BE2C (cell line): ENCODE results near the gene CPPED1.

Experiments used
- DNase-seq: peaks from one replicate; pipeline ENCODE4 v3.0.0-alpha.2; 2020
- H3K27me3 ChIP-seq: fragments of 250-450 bp; sonication (Bioruptor Pico); 2 replicates; pipeline ENCODE4 v1.5.1; 2020; ENCODE audit warnings: mild to moderate bottlenecking
- H3K36me3 ChIP-seq: fragments of 250-450 bp; sonication (Bioruptor Pico); 2 replicates; pipeline ENCODE4 v1.5.1; 2020; ENCODE audit warnings: mild to moderate bottlenecking
- H3K4me1 ChIP-seq: fragments of 250-450 bp; sonication (Bioruptor Pico); 2 replicates; pipeline ENCODE4 v1.5.1; 2020
- H3K4me3 ChIP-seq: 2 replicates; pipeline ENCODE4 v1.5.1; 2011; ENCODE audit warnings: low read depth, low read length
- H3K9me3 ChIP-seq: fragments of 250-450 bp; sonication (Bioruptor Pico); 2 replicates; pipeline ENCODE4 v1.5.1; 2020
- TF ChIP-seq, protein P1 (sequence below): IDR thresholded peaks from 2 replicates; pipeline ENCODE4 v1.5.1; 2012; ENCODE audit warnings: mild to moderate bottlenecking, low read depth, low read length

Gene CPPED1

DNA sequence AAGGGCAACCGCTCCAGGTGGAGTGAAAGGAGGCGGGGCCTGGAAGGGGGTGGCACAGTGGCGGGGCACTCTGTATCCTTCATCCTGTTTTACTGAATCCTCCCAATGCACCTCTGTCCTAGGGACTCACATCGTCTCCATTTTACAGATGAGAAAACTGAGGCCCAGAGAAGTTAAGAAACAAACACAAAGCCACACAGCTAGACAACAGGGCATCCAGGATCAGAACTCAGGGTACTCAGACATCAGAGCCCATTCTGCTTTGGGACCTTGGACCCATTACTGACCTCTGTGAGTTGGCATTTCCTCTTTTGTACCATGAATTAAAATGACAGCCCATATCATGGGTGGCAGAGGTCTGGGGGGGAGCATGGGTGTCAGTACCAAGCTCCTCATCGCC is 129.2 kb downstream of the CPPED1 start:
- Histone ChIP-seq H3K4me3 (no peak overlapping the region), H3K9me3 (no peaks in the 10 kb centered on the region), H3K27me3 (no peaks in the 10 kb centered on the region), H3K4me1 (no peaks in the 10 kb centered on the region), H3K36me3 (no peaks in the 10 kb centered on the region)
- TF ChIP-seq, protein P1, sequence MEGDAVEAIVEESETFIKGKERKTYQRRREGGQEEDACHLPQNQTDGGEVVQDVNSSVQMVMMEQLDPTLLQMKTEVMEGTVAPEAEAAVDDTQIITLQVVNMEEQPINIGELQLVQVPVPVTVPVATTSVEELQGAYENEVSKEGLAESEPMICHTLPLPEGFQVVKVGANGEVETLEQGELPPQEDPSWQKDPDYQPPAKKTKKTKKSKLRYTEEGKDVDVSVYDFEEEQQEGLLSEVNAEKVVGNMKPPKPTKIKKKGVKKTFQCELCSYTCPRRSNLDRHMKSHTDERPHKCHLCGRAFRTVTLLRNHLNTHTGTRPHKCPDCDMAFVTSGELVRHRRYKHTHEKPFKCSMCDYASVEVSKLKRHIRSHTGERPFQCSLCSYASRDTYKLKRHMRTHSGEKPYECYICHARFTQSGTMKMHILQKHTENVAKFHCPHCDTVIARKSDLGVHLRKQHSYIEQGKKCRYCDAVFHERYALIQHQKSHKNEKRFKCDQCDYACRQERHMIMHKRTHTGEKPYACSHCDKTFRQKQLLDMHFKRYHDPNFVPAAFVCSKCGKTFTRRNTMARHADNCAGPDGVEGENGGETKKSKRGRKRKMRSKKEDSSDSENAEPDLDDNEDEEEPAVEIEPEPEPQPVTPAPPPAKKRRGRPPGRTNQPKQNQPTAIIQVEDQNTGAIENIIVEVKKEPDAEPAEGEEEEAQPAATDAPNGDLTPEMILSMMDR = no peak
- DNase-seq = no peak

DNA sequence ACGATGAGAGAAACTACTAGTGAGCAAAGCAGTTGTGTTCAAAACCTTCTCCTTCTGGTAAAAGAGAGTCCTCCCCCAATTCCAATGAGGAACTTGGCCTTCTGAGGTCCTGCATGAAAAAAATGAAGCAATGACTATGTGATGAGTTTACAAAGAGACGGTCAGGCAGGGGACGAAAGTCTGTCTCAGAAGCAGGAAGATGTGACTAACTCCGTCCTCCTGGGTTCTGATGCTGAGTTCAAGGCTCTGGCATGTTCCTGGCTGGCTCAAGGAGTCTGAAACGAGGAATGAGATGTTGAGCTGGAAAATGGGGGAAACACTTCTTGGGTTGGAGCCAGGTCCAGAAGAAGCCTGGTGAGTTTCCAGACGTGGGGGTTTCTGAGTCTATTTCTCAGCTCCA is 129.6 kb downstream of the CPPED1 start:
- Histone ChIP-seq H3K4me1 (no peaks in the 10 kb centered on the region), H3K36me3 (no peaks in the 10 kb centered on the region), H3K9me3 (no peaks in the 10 kb centered on the region), H3K27me3 (no peaks in the 10 kb centered on the region), H3K4me3 (no peak overlapping the region)
- TF ChIP-seq, protein P1 = no peak
- no peak for DNase-seq

DNA sequence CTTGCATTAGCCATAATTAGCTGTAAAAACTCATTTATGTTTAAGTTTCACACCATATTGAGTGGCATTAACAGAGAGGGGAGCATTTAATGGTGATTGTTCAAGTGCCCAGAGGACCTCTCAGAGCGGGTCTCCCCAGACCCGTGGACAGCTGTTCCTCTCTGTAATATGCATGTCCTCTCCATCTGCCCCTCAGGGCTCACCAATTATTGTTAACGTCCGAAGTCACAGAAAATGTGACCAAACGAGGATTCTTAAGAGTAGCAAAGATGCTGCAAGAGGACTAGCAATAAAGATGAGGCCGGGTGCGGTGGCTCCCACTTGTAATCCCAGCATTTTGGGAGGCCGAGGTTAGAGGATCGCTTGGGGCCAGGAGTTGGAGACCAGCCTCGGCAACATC is 130.2 kb downstream of the CPPED1 start:
- no peak for DNase-seq
- Histone ChIP-seq H3K4me1 (no peaks in the 10 kb centered on the region), H3K36me3 (no peaks in the 10 kb centered on the region), H3K4me3 (no peak overlapping the region), H3K27me3 (no peaks in the 10 kb centered on the region), H3K9me3 (no peaks in the 10 kb centered on the region)
- TF ChIP-seq, protein P1 = no peak

DNA sequence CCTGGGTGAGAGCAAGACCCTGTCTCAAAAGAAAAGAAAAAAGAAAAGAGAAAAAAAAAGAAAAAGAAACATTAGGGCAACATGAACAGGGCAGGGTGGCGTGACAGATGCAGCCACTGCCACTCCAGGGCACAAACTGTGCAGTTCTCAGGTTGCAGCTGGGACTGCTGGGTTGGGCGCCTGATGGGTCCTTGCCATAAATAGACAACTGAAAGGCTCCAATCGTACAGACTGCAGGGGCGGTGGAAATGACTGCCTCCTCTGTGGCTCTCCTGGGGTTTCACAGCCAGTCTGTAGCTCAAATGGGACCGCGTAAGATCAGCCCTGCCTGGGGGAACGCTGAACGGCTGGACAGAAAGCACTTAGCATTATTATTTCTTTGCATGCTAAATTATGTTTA is 130.7 kb downstream of the CPPED1 start:
- Histone ChIP-seq H3K4me3 (no peak overlapping the region), H3K9me3 (no peaks in the 10 kb centered on the region), H3K36me3 (no peaks in the 10 kb centered on the region), H3K27me3 (no peaks in the 10 kb centered on the region), H3K4me1 (no peaks in the 10 kb centered on the region)
- DNase-seq = no peak
- TF ChIP-seq, protein P1 = no peak

DNA sequence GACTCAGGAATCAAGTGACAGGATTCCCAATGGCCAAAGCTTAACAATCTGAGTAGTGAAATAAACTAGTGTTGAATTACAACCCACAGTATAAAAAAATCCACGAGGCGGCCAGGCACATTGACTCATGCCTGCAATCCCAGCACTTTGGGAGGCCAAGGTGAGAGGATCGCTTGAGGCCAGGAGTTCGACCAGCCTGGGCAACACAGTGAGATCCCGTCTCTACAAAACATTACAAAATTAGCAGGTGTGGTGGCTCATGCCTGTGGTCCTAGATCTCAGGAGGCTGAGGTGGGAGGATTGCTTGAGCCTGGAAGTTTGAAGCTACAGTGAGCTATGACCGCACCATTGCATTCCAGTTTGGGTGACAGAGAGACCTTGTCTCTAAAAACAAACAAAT is 133.8 kb downstream of the CPPED1 start:
- Histone ChIP-seq H3K36me3 (no peaks in the 10 kb centered on the region), H3K27me3 (no peaks in the 10 kb centered on the region), H3K4me3 (no peak overlapping the region), H3K4me1 (no peaks in the 10 kb centered on the region), H3K9me3 (no peaks in the 10 kb centered on the region)
- DNase-seq = no peak
- TF ChIP-seq, protein P1 = no peak

DNA sequence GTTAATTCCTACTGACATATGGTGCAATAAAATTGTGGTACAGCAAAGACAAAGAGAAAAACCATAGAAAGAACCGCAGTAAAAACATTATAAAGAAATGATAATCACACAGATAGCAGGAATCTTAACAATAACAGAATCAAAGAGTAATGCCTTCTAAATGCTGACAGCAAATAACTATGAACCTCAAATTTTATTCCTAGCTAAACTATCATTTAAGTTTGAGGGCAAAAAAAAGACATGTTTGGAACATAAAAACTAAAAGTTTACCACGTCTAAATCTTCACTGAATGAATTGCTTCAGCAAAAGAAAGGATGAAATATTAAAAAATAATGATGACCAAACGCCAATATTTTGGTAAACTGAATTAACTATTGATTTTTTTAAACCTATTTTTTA is 135.8 kb downstream of the CPPED1 start:
- H3K36me3 ChIP-seq = no peaks in the 10 kb centered on the region
- H3K4me1 ChIP-seq = no peaks in the 10 kb centered on the region
- no peak overlapping the region for H3K4me3 ChIP-seq
- DNase-seq = no peak
- no peaks in the 10 kb centered on the region for H3K9me3 ChIP-seq
- TF ChIP-seq, protein P1 = no peak
- H3K27me3 ChIP-seq = no peaks in the 10 kb centered on the region
